Measurements from ENCODE around the gene IL17RE.
"Not testable (repeated sequence)": the region's sequence is repeated elsewhere in the genome, so short reads cannot be mapped to it uniquely, and the experiment has no call there.

The IL17RE gene

DNA sequence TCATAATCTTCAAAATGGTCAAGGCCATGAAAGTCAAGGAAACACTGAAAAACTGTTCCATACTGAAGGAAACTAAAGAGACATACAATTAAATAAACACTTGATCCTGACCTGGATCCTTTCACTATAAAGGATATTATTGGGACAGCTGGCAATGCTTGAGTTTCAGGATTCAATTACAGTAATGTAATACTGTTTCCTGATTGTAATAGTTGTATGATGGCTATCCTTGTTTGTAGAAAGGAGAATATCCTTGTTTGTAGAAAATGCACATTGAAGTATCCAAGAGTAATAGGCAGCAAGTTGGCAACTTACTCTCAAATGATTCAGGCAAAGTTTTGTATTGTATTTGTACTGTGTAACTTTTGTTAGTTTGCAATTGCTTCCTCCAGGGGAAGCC lies 27.2 kb upstream of the IL17RE start:
- DNase-seq (ENCODE audit: low read depth in 1 of 2, low spot score in 1 of 2), result no peak
- Histone ChIP-seq H3K4me3 (replicated peaks; ENCODE audit: insufficient read depth, low read length) (no peak overlapping the region), H3K27me3 (ENCODE audit: insufficient read depth, poor library complexity, severe bottlenecking) (no peaks in the 10 kb centered on the region), H3K27ac (replicated peaks) (no peak overlapping the region)
- TF ChIP-seq SPI1 (IDR thresholded peaks at IDR 0.05; ENCODE audit: borderline replicate concordance, low read depth) (no peak), GABPA (IDR thresholded peaks at IDR 0.05; ENCODE audit: low read depth) (no peak), CTCF (IDR thresholded peaks at IDR 0.05; ENCODE audit: insufficient read depth, low read length) (no peak), POLR2AphosphoS5 (IDR thresholded peaks at IDR 0.05; ENCODE audit: low read depth) (no peak)
- TF ChIP-seq, protein P1, sequence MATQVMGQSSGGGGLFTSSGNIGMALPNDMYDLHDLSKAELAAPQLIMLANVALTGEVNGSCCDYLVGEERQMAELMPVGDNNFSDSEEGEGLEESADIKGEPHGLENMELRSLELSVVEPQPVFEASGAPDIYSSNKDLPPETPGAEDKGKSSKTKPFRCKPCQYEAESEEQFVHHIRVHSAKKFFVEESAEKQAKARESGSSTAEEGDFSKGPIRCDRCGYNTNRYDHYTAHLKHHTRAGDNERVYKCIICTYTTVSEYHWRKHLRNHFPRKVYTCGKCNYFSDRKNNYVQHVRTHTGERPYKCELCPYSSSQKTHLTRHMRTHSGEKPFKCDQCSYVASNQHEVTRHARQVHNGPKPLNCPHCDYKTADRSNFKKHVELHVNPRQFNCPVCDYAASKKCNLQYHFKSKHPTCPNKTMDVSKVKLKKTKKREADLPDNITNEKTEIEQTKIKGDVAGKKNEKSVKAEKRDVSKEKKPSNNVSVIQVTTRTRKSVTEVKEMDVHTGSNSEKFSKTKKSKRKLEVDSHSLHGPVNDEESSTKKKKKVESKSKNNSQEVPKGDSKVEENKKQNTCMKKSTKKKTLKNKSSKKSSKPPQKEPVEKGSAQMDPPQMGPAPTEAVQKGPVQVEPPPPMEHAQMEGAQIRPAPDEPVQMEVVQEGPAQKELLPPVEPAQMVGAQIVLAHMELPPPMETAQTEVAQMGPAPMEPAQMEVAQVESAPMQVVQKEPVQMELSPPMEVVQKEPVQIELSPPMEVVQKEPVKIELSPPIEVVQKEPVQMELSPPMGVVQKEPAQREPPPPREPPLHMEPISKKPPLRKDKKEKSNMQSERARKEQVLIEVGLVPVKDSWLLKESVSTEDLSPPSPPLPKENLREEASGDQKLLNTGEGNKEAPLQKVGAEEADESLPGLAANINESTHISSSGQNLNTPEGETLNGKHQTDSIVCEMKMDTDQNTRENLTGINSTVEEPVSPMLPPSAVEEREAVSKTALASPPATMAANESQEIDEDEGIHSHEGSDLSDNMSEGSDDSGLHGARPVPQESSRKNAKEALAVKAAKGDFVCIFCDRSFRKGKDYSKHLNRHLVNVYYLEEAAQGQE (IDR thresholded peaks at IDR 0.05; ENCODE audit: insufficient replicate concordance, low read depth), result no peak

DNA sequence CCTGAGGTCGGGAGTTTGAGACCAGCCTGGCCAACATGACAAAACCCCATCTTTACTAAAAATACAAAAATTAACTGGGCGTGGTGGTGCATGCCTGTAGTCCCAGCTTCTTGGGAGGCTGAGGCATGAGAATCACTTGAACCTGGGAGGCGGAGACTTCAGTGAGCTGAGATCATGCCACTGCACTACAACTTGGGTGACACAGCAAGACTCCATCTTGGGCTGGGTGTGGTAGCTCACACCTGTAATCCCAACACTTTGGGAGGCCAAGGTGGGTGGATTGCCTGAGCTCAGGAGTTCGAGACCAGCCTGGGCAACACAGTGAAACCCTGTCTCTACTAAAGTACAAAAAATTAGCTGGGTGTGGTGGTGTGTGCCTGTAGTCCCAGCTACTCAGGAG lies 26.4 kb upstream of the IL17RE start:
- H3K27ac ChIP-seq (replicated peaks); H3K4me3 ChIP-seq (replicated peaks; ENCODE audit: insufficient read depth, low read length); H3K27me3 ChIP-seq (ENCODE audit: insufficient read depth, poor library complexity, severe bottlenecking); DNase-seq (ENCODE audit: low read depth in 1 of 2, low spot score in 1 of 2): not testable (repeated sequence)

DNA sequence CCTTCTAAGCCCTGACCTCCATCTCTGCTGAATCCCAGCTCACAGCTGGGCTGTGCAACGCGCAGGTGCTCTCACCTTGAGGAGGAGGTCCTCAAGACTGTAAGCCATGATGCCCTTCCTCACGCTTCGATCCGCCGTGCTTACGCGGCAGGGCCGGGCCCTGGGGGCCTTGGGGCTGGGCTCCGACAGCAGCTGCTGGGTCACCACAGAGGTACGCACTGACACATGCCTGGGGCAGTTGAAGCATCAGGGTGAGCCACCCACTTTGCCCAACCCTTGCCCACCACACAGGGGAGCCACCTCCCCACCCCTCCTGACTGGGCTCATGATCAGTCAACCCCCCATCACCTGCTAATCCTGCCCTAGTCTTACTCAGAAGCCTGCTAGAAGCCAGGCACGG lies 25.7 kb upstream of the IL17RE start:
- no peak overlapping the region for H3K27ac ChIP-seq (replicated peaks)
- no peak for DNase-seq (ENCODE audit: low read depth in 1 of 2, low spot score in 1 of 2)
- TF ChIP-seq GABPA (IDR thresholded peaks at IDR 0.05; ENCODE audit: low read depth), result no peak
- no peak for TF ChIP-seq POLR2AphosphoS5 (IDR thresholded peaks at IDR 0.05; ENCODE audit: low read depth)
- no peak for TF ChIP-seq SPI1 (IDR thresholded peaks at IDR 0.05; ENCODE audit: borderline replicate concordance, low read depth)
- TF ChIP-seq CTCF (IDR thresholded peaks at IDR 0.05; ENCODE audit: insufficient read depth, low read length), result no peak
- TF ChIP-seq, protein P1 (IDR thresholded peaks at IDR 0.05; ENCODE audit: insufficient replicate concordance, low read depth), result no peak
- H3K4me3 ChIP-seq (replicated peaks; ENCODE audit: insufficient read depth, low read length), result no peak overlapping the region
- no peaks in the 10 kb centered on the region for H3K27me3 ChIP-seq (ENCODE audit: insufficient read depth, poor library complexity, severe bottlenecking)

DNA sequence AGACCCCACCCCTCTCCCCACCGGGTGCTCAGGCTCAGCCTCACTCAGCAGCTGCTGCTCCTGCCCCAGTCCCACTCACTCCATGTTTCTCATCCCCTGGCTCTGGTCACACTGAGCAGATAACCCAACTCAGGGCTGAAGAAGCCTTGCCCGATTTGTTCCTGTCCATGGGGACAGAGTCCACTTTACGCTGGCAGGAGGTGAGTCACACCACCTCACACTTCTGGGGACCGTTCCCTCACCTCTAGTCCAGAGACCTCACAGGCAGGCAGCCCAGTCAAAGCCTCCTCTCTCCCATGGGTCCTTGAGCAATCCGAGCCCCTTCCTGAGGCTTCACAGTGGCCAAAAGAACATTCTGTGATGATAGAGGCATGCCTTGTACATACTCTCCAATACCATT lies 23.9 kb upstream of the IL17RE start:
- no peaks in the 10 kb centered on the region for H3K27me3 ChIP-seq (ENCODE audit: insufficient read depth, poor library complexity, severe bottlenecking)
- H3K4me3 ChIP-seq (replicated peaks; ENCODE audit: insufficient read depth, low read length), result no peak overlapping the region
- DNase-seq (ENCODE audit: low read depth in 1 of 2, low spot score in 1 of 2), result no peak
- TF ChIP-seq SPI1 (IDR thresholded peaks at IDR 0.05; ENCODE audit: borderline replicate concordance, low read depth), result no peak
- no peak for TF ChIP-seq POLR2AphosphoS5 (IDR thresholded peaks at IDR 0.05; ENCODE audit: low read depth)
- no peak for TF ChIP-seq GABPA (IDR thresholded peaks at IDR 0.05; ENCODE audit: low read depth)
- no peak for TF ChIP-seq CTCF (IDR thresholded peaks at IDR 0.05; ENCODE audit: insufficient read depth, low read length)
- TF ChIP-seq, protein P1 (IDR thresholded peaks at IDR 0.05; ENCODE audit: insufficient replicate concordance, low read depth), result no peak
- H3K27ac ChIP-seq (replicated peaks), result no peak overlapping the region

Measured in HL-60 (cell line).